ENCODE measurements around the gene SLC50A1. TPM values are rescaled to one million over a fixed set of nuclear protein-coding genes. Genes with fewer than 3 reads are reported as not detected.

SLC50A1 gene
- total RNA-seq, 1 experiment from 2014 or later, result 75.2 TPM

- Histone ChIP-seq H2AFZ (ENCODE audit: low read length) (no peak overlapping the region), H4K20me1 (ENCODE audit: low read length) (no peaks in the 10 kb centered on the region), H3K4me3 (ENCODE audit: low read length) (no peak overlapping the region), H3K36me3 (ENCODE audit: low read depth, low read length) (no peaks in the 10 kb centered on the region; the same call in 1 of the 2 replicates), H3K27ac (ENCODE audit: low read length) (no peak overlapping the region), H3K9ac (ENCODE audit: low read length) (no peak overlapping the region), H3K9me2 (replicated peaks; ENCODE audit: low read length) (no peaks in the 10 kb centered on the region), H3K9me3 (ENCODE audit: low read length) (no peaks in the 10 kb centered on the region), H3K79me2 (ENCODE audit: low read length) (peaks cover 2% of the 10 kb centered on the region), H3F3A (ENCODE audit: low read length, unreplicated experiment) (peaks cover 4% of the 10 kb centered on the region), H3K4me1 (ENCODE audit: insufficient read depth, low read length) (peaks cover 22% of the 10 kb centered on the region), H3K27me3 (ENCODE audit: low read length) (no peaks in the 10 kb centered on the region), H3K4me2 (ENCODE audit: low read length) (no peak overlapping the region)
- no TSS peak for BruUV-seq (replicated peaks)
- intact Hi-C loops (cut with micrococcal nuclease), result loop anchor here (2.0 to 5.0 kb wide), 2 partner anchors 15 to 414 kb away; no protein-coding TSS in a partner anchor
- CTCF ChIA-PET, result interaction anchor here (0.8 kb wide), 1 partner anchor 16 kb away, joined by 4 read pairs; no protein-coding TSS in a partner anchor
- no peak for TF ChIP-seq EZH2phosphoT487 (IDR thresholded peaks at IDR 0.05; ENCODE audit: borderline replicate concordance, low read length)
- TF ChIP-seq EZH2 (IDR thresholded peaks at IDR 0.05; ENCODE audit: low read length, unreplicated experiment), result no peak
- TF ChIP-seq, protein P1, sequence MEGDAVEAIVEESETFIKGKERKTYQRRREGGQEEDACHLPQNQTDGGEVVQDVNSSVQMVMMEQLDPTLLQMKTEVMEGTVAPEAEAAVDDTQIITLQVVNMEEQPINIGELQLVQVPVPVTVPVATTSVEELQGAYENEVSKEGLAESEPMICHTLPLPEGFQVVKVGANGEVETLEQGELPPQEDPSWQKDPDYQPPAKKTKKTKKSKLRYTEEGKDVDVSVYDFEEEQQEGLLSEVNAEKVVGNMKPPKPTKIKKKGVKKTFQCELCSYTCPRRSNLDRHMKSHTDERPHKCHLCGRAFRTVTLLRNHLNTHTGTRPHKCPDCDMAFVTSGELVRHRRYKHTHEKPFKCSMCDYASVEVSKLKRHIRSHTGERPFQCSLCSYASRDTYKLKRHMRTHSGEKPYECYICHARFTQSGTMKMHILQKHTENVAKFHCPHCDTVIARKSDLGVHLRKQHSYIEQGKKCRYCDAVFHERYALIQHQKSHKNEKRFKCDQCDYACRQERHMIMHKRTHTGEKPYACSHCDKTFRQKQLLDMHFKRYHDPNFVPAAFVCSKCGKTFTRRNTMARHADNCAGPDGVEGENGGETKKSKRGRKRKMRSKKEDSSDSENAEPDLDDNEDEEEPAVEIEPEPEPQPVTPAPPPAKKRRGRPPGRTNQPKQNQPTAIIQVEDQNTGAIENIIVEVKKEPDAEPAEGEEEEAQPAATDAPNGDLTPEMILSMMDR (conservative IDR thresholded peaks at IDR 0.05; ENCODE audit: low read depth, low read length), result no peak
- DNase-seq (no peak), ATAC-seq (no peak)
- POLR2A ChIA-PET (ENCODE audit: unreplicated experiment), result no interaction called here
Observed at GRCh38 chr1:155177918-155178281, 42.2 kb downstream of the SLC50A1 start.

DNA sequence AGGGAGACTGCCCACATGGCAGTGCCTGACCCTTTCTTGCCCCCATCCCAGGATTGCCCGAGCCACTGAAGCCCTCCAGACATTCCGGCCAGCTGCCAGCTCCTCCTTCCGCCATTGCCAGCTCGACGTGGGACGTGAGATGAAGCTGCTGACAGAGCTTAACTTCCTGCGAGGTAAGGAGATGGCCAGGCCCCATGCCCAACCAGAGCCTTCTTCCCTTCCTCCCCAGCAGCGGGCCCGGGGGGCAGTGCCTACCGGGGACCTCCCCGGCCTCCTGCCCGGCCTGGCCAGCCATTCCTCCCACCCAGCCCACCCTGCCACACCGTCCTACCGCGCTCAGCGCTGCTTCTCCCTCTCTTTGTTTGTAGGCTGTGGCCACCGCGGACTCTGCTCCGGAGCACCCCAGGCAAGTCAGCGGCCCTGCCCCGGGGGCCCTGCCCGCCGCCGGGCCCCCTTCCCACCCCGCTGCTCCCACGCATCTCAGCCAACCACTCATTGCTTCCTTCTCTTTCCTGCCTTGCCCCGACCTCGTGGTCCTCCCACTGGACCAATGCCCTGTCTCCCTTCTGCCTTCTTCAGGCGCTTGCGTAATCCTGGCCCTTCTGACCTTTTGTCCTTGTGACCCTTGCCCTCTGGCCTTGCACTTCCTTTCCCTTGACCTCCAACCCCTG lies 42.9 kb downstream of the SLC50A1 start:
- Histone ChIP-seq H2AFZ (ENCODE audit: low read length) (no peak overlapping the region), H3K36me3 (ENCODE audit: low read depth, low read length) (no peaks in the 10 kb centered on the region; the same call in 1 of the 2 replicates), H3K9ac (ENCODE audit: low read length) (no peak overlapping the region), H3K27ac (ENCODE audit: low read length) (no peak overlapping the region), H3F3A (ENCODE audit: low read length, unreplicated experiment) (peaks cover 4% of the 10 kb centered on the region), H3K9me3 (ENCODE audit: low read length) (no peaks in the 10 kb centered on the region), H3K9me2 (replicated peaks; ENCODE audit: low read length) (no peaks in the 10 kb centered on the region), H3K4me3 (ENCODE audit: low read length) (no peak overlapping the region), H3K4me1 (ENCODE audit: insufficient read depth, low read length) (peaks cover 18% of the 10 kb centered on the region), H3K27me3 (ENCODE audit: low read length) (no peaks in the 10 kb centered on the region), H3K4me2 (ENCODE audit: low read length) (no peak overlapping the region), H4K20me1 (ENCODE audit: low read length) (no peaks in the 10 kb centered on the region), H3K79me2 (ENCODE audit: low read length) (no peaks in the 10 kb centered on the region)
- POLR2A ChIA-PET (ENCODE audit: unreplicated experiment), result no interaction called here
- DNase-seq (no peak), ATAC-seq (no peak)
- intact Hi-C loops (cut with micrococcal nuclease), result loop anchor here (5.0 kb wide), 1 partner anchor 414 kb away; no protein-coding TSS in a partner anchor
- BruUV-seq (replicated peaks), result no TSS peak
- CTCF ChIA-PET, result no interaction called here
- TF ChIP-seq EZH2 (IDR thresholded peaks at IDR 0.05; ENCODE audit: low read length, unreplicated experiment), result no peak
- TF ChIP-seq, protein P1 (conservative IDR thresholded peaks at IDR 0.05; ENCODE audit: low read depth, low read length), result no peak
- TF ChIP-seq EZH2phosphoT487 (IDR thresholded peaks at IDR 0.05; ENCODE audit: borderline replicate concordance, low read length), result no peak

All from PC-3 (cell line).